ENCODE data around the gene SPNS2. TPM values are rescaled to one million over a fixed set of nuclear protein-coding genes. Genes with fewer than 3 reads are reported as not detected.

SPNS2 gene
- total RNA-seq, 1 donor from 2014 or later, result 4.3 TPM

GRCh38 chr17:4463818-4464476 is 34.7 kb upstream of the SPNS2 start:
- DNase-seq (ENCODE audit: low read depth, low spot score), result no peak
- Mint-ChIP-seq H3K36me3 (ENCODE audit: low read depth) (peaks cover 5% of the 10 kb centered on the region), H3K27me3 (ENCODE audit: low read depth) (peaks cover 6% of the 10 kb centered on the region), H3K4me3 (no peak overlapping the region), H3K27ac (ENCODE audit: unreplicated experiment) (no peak overlapping the region), H3K4me1 (peaks cover 3% of the 10 kb centered on the region), H3K9me3 (peaks cover 15% of the 10 kb centered on the region)
- TF ChIP-seq, protein P1, sequence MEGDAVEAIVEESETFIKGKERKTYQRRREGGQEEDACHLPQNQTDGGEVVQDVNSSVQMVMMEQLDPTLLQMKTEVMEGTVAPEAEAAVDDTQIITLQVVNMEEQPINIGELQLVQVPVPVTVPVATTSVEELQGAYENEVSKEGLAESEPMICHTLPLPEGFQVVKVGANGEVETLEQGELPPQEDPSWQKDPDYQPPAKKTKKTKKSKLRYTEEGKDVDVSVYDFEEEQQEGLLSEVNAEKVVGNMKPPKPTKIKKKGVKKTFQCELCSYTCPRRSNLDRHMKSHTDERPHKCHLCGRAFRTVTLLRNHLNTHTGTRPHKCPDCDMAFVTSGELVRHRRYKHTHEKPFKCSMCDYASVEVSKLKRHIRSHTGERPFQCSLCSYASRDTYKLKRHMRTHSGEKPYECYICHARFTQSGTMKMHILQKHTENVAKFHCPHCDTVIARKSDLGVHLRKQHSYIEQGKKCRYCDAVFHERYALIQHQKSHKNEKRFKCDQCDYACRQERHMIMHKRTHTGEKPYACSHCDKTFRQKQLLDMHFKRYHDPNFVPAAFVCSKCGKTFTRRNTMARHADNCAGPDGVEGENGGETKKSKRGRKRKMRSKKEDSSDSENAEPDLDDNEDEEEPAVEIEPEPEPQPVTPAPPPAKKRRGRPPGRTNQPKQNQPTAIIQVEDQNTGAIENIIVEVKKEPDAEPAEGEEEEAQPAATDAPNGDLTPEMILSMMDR (conservative IDR thresholded peaks at IDR 0.05), result no peak

GRCh38 chr17:4465786-4466185 is 32.9 kb upstream of the SPNS2 start:
- peaks cover under 1% of the 10 kb centered on the region for H3K27me3 Mint-ChIP-seq (ENCODE audit: low read depth)
- no peak overlapping the region for H3K4me3 Mint-ChIP-seq
- H3K9me3 Mint-ChIP-seq, result peaks cover 7% of the 10 kb centered on the region

GRCh38 chr17:4467287-4467686 is 31.4 kb upstream of the SPNS2 start:
- no peak for DNase-seq (ENCODE audit: low read depth, low spot score)
- no peak overlapping the region for H3K4me3 Mint-ChIP-seq
- no peaks in the 10 kb centered on the region for H3K36me3 Mint-ChIP-seq (ENCODE audit: low read depth)
- H3K4me1 Mint-ChIP-seq, result peaks cover 3% of the 10 kb centered on the region
- H3K27ac Mint-ChIP-seq (ENCODE audit: unreplicated experiment), result no peak overlapping the region
- TF ChIP-seq, protein P1 (conservative IDR thresholded peaks at IDR 0.05), result no peak
- H3K27me3 Mint-ChIP-seq (ENCODE audit: low read depth), result no peaks in the 10 kb centered on the region
- H3K9me3 Mint-ChIP-seq, result peaks cover 2% of the 10 kb centered on the region

More at GRCh38 chr17:4465786-4466185, 32.9 kb upstream of the SPNS2 start:
- Mint-ChIP-seq H3K27ac (ENCODE audit: unreplicated experiment) (no peak overlapping the region), H3K4me1 (peaks cover 3% of the 10 kb centered on the region), H3K36me3 (ENCODE audit: low read depth) (no peaks in the 10 kb centered on the region)
- TF ChIP-seq, protein P1 (conservative IDR thresholded peaks at IDR 0.05), result no peak
- DNase-seq (ENCODE audit: low read depth, low spot score), result no peak

GRCh38 chr17:4469552-4469951 is 29.1 kb upstream of the SPNS2 start:
- Mint-ChIP-seq H3K27me3 (ENCODE audit: low read depth) (no peaks in the 10 kb centered on the region), H3K4me3 (no peak overlapping the region), H3K27ac (ENCODE audit: unreplicated experiment) (no peak overlapping the region), H3K4me1 (peaks cover 3% of the 10 kb centered on the region), H3K36me3 (ENCODE audit: low read depth) (no peaks in the 10 kb centered on the region), H3K9me3 (no peaks in the 10 kb centered on the region)
- TF ChIP-seq, protein P1 (conservative IDR thresholded peaks at IDR 0.05), result no peak
- no peak for DNase-seq (ENCODE audit: low read depth, low spot score)

DNA sequence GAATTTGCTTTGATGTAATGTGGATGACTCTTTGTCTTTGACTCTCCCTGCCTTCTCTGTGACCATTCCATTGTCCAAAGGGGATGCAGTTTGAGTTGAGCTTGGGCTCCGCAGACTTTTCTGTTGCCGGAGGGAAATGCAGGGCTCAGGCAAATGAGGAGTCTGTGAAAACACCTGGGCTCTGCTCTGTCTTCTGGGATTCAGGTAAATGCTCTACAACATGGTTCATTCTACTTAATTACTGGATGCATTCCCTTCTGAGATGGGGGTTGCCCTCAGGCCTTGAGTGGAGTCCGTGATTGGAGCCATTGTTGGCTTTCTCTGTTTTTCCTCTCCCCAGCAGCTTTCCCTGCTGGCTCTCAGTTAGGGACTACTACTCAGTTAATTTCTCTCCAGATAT is 26.4 kb upstream of the SPNS2 start:
- H3K36me3 Mint-ChIP-seq (ENCODE audit: low read depth), result no peaks in the 10 kb centered on the region
- H3K27ac Mint-ChIP-seq (ENCODE audit: unreplicated experiment), result no peak overlapping the region
- DNase-seq (ENCODE audit: low read depth, low spot score), result no peak
- TF ChIP-seq, protein P1 (conservative IDR thresholded peaks at IDR 0.05), result no peak
- no peaks in the 10 kb centered on the region for H3K27me3 Mint-ChIP-seq (ENCODE audit: low read depth)
- H3K4me1 Mint-ChIP-seq, result peaks cover 1% of the 10 kb centered on the region
- no peaks in the 10 kb centered on the region for H3K9me3 Mint-ChIP-seq
- no peak overlapping the region for H3K4me3 Mint-ChIP-seq

Measured in neural crest cell (in vitro differentiated cells).